Trophoblast cell (in vitro differentiated cells and primary cell): Measurements from ENCODE around the gene TCF23.
"Not testable (repeated sequence)": the region's sequence is repeated elsewhere in the genome, so short reads cannot be mapped to it uniquely, and the experiment has no call there.

ENCODE experiments used
- DNase-seq, 2 donors: peaks; one replicate each; pipeline ENCODE4 v3.0.0-alpha.2; 2016
- H2AFZ ChIP-seq: 2 replicates; pipeline ENCODE4 v1.6.1; 2013; ENCODE audit warnings: low read length, moderate library complexity, mild to moderate bottlenecking; ENCODE audit not compliant: insufficient read depth, poor library complexity
- H2AK5ac ChIP-seq: 2 replicates; pipeline ENCODE4 v1.6.1; 2013; ENCODE audit warnings: mild to moderate bottlenecking, low read length
- H2BK120ac ChIP-seq: 2 replicates; pipeline ENCODE4 v1.6.1; 2013; ENCODE audit warnings: low read length, mild to moderate bottlenecking, moderate library complexity; ENCODE audit not compliant: insufficient read depth, poor library complexity
- H2BK12ac ChIP-seq: 2 replicates; pipeline ENCODE4 v1.6.1; 2013; ENCODE audit warnings: mild to moderate bottlenecking, low read length, moderate library complexity
- H2BK5ac ChIP-seq: 2 replicates; pipeline ENCODE4 v1.6.1; 2013; ENCODE audit warnings: low read length, low read depth, moderate library complexity, mild to moderate bottlenecking; ENCODE audit not compliant: poor library complexity
- H3K14ac ChIP-seq: 2 replicates; pipeline ENCODE4 v1.6.1; 2013; ENCODE audit warnings: mild to moderate bottlenecking, low read length
- H3K18ac ChIP-seq: 2 replicates; pipeline ENCODE4 v1.6.1; 2013; ENCODE audit warnings: mild to moderate bottlenecking, low read length
- H3K23ac ChIP-seq: 2 replicates; pipeline ENCODE4 v1.6.1; 2013; ENCODE audit warnings: low read length
- H3K27ac ChIP-seq: 2 replicates; pipeline ENCODE4 v1.5.1; 2013; ENCODE audit warnings: low read depth, mild to moderate bottlenecking, inconsistent platforms, low read length, moderate library complexity
- H3K27me3 ChIP-seq: 2 replicates; pipeline ENCODE4 v1.6.1; 2013; ENCODE audit warnings: inconsistent platforms, mild to moderate bottlenecking, low read length, moderate library complexity; ENCODE audit not compliant: insufficient read depth
- H3K36me3 ChIP-seq, 2 experiments: 1 replicate in 1 of 2; 2 replicates in 1 of 2; pipeline ENCODE4 v1.6.1; 2013; ENCODE audit warnings: low read length in 2 of 2, mild to moderate bottlenecking in 2 of 2, moderate library complexity in 1 of 2; ENCODE audit not compliant: insufficient read depth in 2 of 2, control insufficient read depth in 1 of 2
- H3K4ac ChIP-seq: 2 replicates; pipeline ENCODE4 v1.6.1; 2013; ENCODE audit warnings: low read depth, mild to moderate bottlenecking, low read length, moderate library complexity
- H3K4me1 ChIP-seq, 2 experiments: 1 replicate in 1 of 2; 2 replicates in 1 of 2; pipeline ENCODE4 v1.6.1; 2013; ENCODE audit warnings: low read length in 2 of 2, mild to moderate bottlenecking in 2 of 2, moderate library complexity in 1 of 2; ENCODE audit not compliant: insufficient read depth in 2 of 2, control insufficient read depth in 1 of 2
- H3K4me2 ChIP-seq: 2 replicates; pipeline ENCODE4 v1.6.1; 2013; ENCODE audit warnings: inconsistent platforms, mild to moderate bottlenecking, low read length, moderate library complexity
- H3K4me3 ChIP-seq: 2 replicates; pipeline ENCODE4 v1.5.1; 2013; ENCODE audit warnings: mild to moderate bottlenecking, low read depth, low read length, inconsistent platforms
- H3K79me1 ChIP-seq: one replicate; pipeline ENCODE4 v1.6.1; 2013; ENCODE audit warnings: low read length
- H3K79me2 ChIP-seq: 2 replicates; pipeline ENCODE4 v1.6.1; 2013; ENCODE audit warnings: low read length, mild to moderate bottlenecking; ENCODE audit not compliant: control insufficient read depth, insufficient read depth, poor library complexity
- H3K9ac ChIP-seq: 2 replicates; pipeline ENCODE4 v1.6.1; 2013; ENCODE audit warnings: mild to moderate bottlenecking, low read length
- H3K9me3 ChIP-seq: 2 replicates; pipeline ENCODE4 v1.6.1; 2013; ENCODE audit warnings: low read depth, mild to moderate bottlenecking, control low read depth, inconsistent platforms, low read length; ENCODE audit not compliant: insufficient read depth
- H4K12ac ChIP-seq: 2 replicates; pipeline ENCODE4 v1.6.1; 2013; ENCODE audit warnings: low read depth, mild to moderate bottlenecking, low read length, moderate library complexity
- H4K8ac ChIP-seq: 2 replicates; pipeline ENCODE4 v1.6.1; 2013; ENCODE audit warnings: low read depth, mild to moderate bottlenecking, low read length, moderate library complexity
- H4K91ac ChIP-seq: one replicate; pipeline ENCODE4 v1.6.1; 2013; ENCODE audit warnings: low read depth, mild to moderate bottlenecking, low read length, moderate library complexity
- WGBS: extraction: QIAGEN DNeasy Blood & Tissue Kit; methylation state at CpG from one replicate; pipeline ENCODE4 v1.1.7; 2013; ENCODE audit warnings: missing lambda C conversion rate; ENCODE audit not compliant: insufficient read length, insufficient coverage; ENCODE audit errors: extremely low coverage; 5-methylcytosine and 5-hydroxymethylcytosine counted together

Gene TCF23

GRCh38 chr2:27111392-27112078, 37.3 kb upstream of the TCF23 start:
- H2BK120ac ChIP-seq, H3K4me3 ChIP-seq, H3K9me3 ChIP-seq, H3K79me2 ChIP-seq, H2AK5ac ChIP-seq, H4K12ac ChIP-seq, H2AFZ ChIP-seq, H3K18ac ChIP-seq, H3K4ac ChIP-seq, H3K14ac ChIP-seq, H2BK12ac ChIP-seq, H3K79me1 ChIP-seq, H2BK5ac ChIP-seq, H3K4me2 ChIP-seq, H4K91ac ChIP-seq, DNase-seq, H3K36me3 ChIP-seq, H4K8ac ChIP-seq, H3K23ac ChIP-seq, H3K9ac ChIP-seq, H3K4me1 ChIP-seq, H3K27me3 ChIP-seq, H3K27ac ChIP-seq: not testable (repeated sequence)
- whole genome bisulfite sequencing, result no CpG with 5 or more reads among the region's 49 CpGs

GRCh38 chr2:27115519-27115918, 33.3 kb upstream of the TCF23 start:
- no CpG with 5 or more reads among the region's 2 CpGs for WGBS
- DNase-seq, result no peak
- Histone ChIP-seq H3K23ac (no peak overlapping the region), H2BK120ac (no peak overlapping the region), H2BK5ac (no peak overlapping the region), H2BK12ac (no peak overlapping the region), H2AK5ac (no peak overlapping the region), H3K4me2 (no peak overlapping the region), H3K27ac (no peak overlapping the region), H3K18ac (no peak overlapping the region), H2AFZ (no peak overlapping the region), H4K91ac (no peak overlapping the region), H3K4ac (no peak overlapping the region), H3K4me1 (peaks cover 5 to 8% of the 10 kb centered on the region in 2 experiments), H3K36me3 (no peaks in the 10 kb centered on the region), H4K12ac (no peak overlapping the region), H4K8ac (no peak overlapping the region), H3K4me3 (no peak overlapping the region), H3K9ac (no peak overlapping the region), H3K14ac (no peak overlapping the region), H3K27me3 (peaks cover 26% of the 10 kb centered on the region), H3K79me1 (no peaks in the 10 kb centered on the region), H3K9me3 (peaks cover 4% of the 10 kb centered on the region), H3K79me2 (no peaks in the 10 kb centered on the region)

- no CpG with 5 or more reads among the region's 14 CpGs for WGBS
- Histone ChIP-seq H3K36me3 (no peaks in the 10 kb centered on the region), H3K18ac (no peak overlapping the region), H2BK120ac (no peak overlapping the region), H4K8ac (no peak overlapping the region), H2BK5ac (no peak overlapping the region), H3K27me3 (peaks cover 36% of the 10 kb centered on the region), H3K23ac (no peak overlapping the region), H3K4me3 (no peak overlapping the region), H3K79me2 (no peaks in the 10 kb centered on the region), H2BK12ac (no peak overlapping the region), H3K79me1 (no peaks in the 10 kb centered on the region), H3K9ac (no peak overlapping the region), H3K14ac (no peak overlapping the region), H3K9me3 (peaks cover 4% of the 10 kb centered on the region), H4K91ac (no peak overlapping the region), H3K4ac (no peak overlapping the region), H4K12ac (no peak overlapping the region), H2AK5ac (no peak overlapping the region), H3K4me2 (peak overlapping the region; percentile 57), H2AFZ (no peak overlapping the region), H3K4me1 (peaks cover 5 to 8% of the 10 kb centered on the region in 2 experiments), H3K27ac (no peak overlapping the region)
- no peak for DNase-seq
These were observed 30.7 kb upstream of the TCF23 start for GRCh38 chr2:27117995-27118524.

GRCh38 chr2:27118525-27119329, 30.1 kb upstream of the TCF23 start, which contains the start of gene CGREF1:
CGREF1 (minus strand) TSS chr2:27119128; CDS start chr2:27104366, 14,762 bp downstream.
- Histone ChIP-seq H2BK5ac (no peak within 1 kb of the TSS), H3K4me1 (peaks cover 7 to 12% of the 10 kb centered on the region in 2 experiments), H2AK5ac (no peak within 1 kb of the TSS), H4K8ac (no peak within 1 kb of the TSS), H3K4me3 (peak within 1 kb of the TSS; percentile 47), H3K27ac (no peak within 1 kb of the TSS), H3K9ac (no peak within 1 kb of the TSS), H3K36me3 (no peaks in the 10 kb centered on the region), H3K79me2 (no peaks in the 10 kb centered on the region), H3K27me3 (peaks cover 42% of the 10 kb centered on the region), H3K9me3 (peaks cover 6% of the 10 kb centered on the region), H2AFZ (no peak within 1 kb of the TSS), H4K91ac (no peak within 1 kb of the TSS), H3K4ac (no peak within 1 kb of the TSS), H3K79me1 (no peaks in the 10 kb centered on the region), H4K12ac (no peak within 1 kb of the TSS), H2BK12ac (no peak within 1 kb of the TSS), H3K23ac (no peak within 1 kb of the TSS), H3K14ac (no peak within 1 kb of the TSS), H3K18ac (no peak within 1 kb of the TSS), H2BK120ac (no peak within 1 kb of the TSS), H3K4me2 (peak within 1 kb of the TSS; percentile 57)
- no CpG with 5 or more reads among the region's 84 CpGs for WGBS
- peak in 1 of 2 donors; percentile 17 for DNase-seq
